ENCODE measurements around the gene ARPC1B. TPM values are rescaled to one million over a fixed set of nuclear protein-coding genes. Genes with fewer than 3 reads are reported as not detected.
"Not testable (repeated sequence)": the region's sequence is repeated elsewhere in the genome, so short reads cannot be mapped to it uniquely, and the experiment has no call there.

ARPC1B gene
- total and polyA plus RNA-seq, 3 donors from 2014 or later: 50.5 to 64.9 (median 64.6) TPM

GRCh38 chr7:99331002-99331401 lies 43.5 kb upstream of the ARPC1B start:
- WGBS, 2 donors: 87 to 88% methylated on average over 2 of the region's 2 CpGs
- Histone ChIP-seq H3K27me3 (no peaks in the 10 kb centered on the region), H3K4me3 (no peak overlapping the region), H3K27ac (no peak overlapping the region), H3K4me1 (peaks cover 25% of the 10 kb centered on the region), H3K9me3 (no peaks in the 10 kb centered on the region), H3K36me3 (ENCODE audit: low read depth, missing control alignments) (no peaks in the 10 kb centered on the region)
- no peak for DNase-seq
- TF ChIP-seq POLR2A (IDR thresholded peaks at IDR 0.05) (no peak), CTCF (IDR thresholded peaks at IDR 0.05) (no peak)
- intact Hi-C loops (cut with DNase I; ENCODE audit: low total_unique reads): no loop called here

GRCh38 chr7:99339595-99339994 lies 34.9 kb upstream of the ARPC1B start:
- WGBS, 2 donors: 91 to 97% methylated on average over 3 of the region's 3 CpGs
- H3K9me3 ChIP-seq: no peaks in the 10 kb centered on the region
- H3K4me1 ChIP-seq: no peaks in the 10 kb centered on the region
- no peak overlapping the region for H3K27ac ChIP-seq
- H3K27me3 ChIP-seq: no peaks in the 10 kb centered on the region
- intact Hi-C loops (cut with DNase I; ENCODE audit: low total_unique reads): no loop called here
- no peak for DNase-seq
- TF ChIP-seq POLR2A (IDR thresholded peaks at IDR 0.05) (no peak), CTCF (IDR thresholded peaks at IDR 0.05) (no peak)
- no peaks in the 10 kb centered on the region for H3K36me3 ChIP-seq (ENCODE audit: low read depth, missing control alignments)
- no peak overlapping the region for H3K4me3 ChIP-seq

GRCh38 chr7:99340659-99341058 lies 33.9 kb upstream of the ARPC1B start:
- no peaks in the 10 kb centered on the region for H3K36me3 ChIP-seq (ENCODE audit: low read depth, missing control alignments)
- DNase-seq: no peak
- no peaks in the 10 kb centered on the region for H3K9me3 ChIP-seq
- no peaks in the 10 kb centered on the region for H3K4me1 ChIP-seq
- intact Hi-C loops (cut with DNase I; ENCODE audit: low total_unique reads): no loop called here
- no peak for TF ChIP-seq POLR2A (IDR thresholded peaks at IDR 0.05)
- 61 to 75% methylated on average over 3 of the region's 3 CpGs for WGBS, 2 donors
- H3K27me3 ChIP-seq: no peaks in the 10 kb centered on the region
- no peak overlapping the region for H3K4me3 ChIP-seq
- peak overlapping the region; percentile 33 to 79 for H3K27ac ChIP-seq

GRCh38 chr7:99344061-99344647 lies 30.4 kb upstream of the ARPC1B start:
- intact Hi-C loops (cut with DNase I; ENCODE audit: low total_unique reads): no loop called here

GRCh38 chr7:99350641-99351040 lies 23.9 kb upstream of the ARPC1B start:
- WGBS, 2 donors: 95 to 97% methylated on average over 3 of the region's 3 CpGs

More at GRCh38 chr7:99344061-99344647, 30.4 kb upstream of the ARPC1B start:
- H3K27ac ChIP-seq: no peak overlapping the region
- DNase-seq: no peak
- no peaks in the 10 kb centered on the region for H3K36me3 ChIP-seq (ENCODE audit: low read depth, missing control alignments)
- 94 to 95% methylated on average over 13 of the region's 13 CpGs for WGBS, 2 donors
- no peaks in the 10 kb centered on the region for H3K27me3 ChIP-seq
- H3K4me1 ChIP-seq: no peaks in the 10 kb centered on the region
- H3K4me3 ChIP-seq: no peak overlapping the region
- TF ChIP-seq CTCF (IDR thresholded peaks at IDR 0.05) (no peak), POLR2A (IDR thresholded peaks at IDR 0.05) (no peak)
- H3K9me3 ChIP-seq: no peaks in the 10 kb centered on the region

GRCh38 chr7:99352247-99352646 lies 22.3 kb upstream of the ARPC1B start:
- intact Hi-C loops (cut with DNase I; ENCODE audit: low total_unique reads): no loop called here
- Histone ChIP-seq H3K27me3 (no peaks in the 10 kb centered on the region), H3K4me3 (no peak overlapping the region), H3K4me1 (no peaks in the 10 kb centered on the region), H3K9me3 (no peaks in the 10 kb centered on the region), H3K36me3 (ENCODE audit: low read depth, missing control alignments) (no peaks in the 10 kb centered on the region), H3K27ac (no peak overlapping the region)
- no peak for TF ChIP-seq POLR2A (IDR thresholded peaks at IDR 0.05)
- WGBS, 2 donors: 93 to 94% methylated on average over 4 to 5 of the region's 5 CpGs
- DNase-seq: no peak

More at GRCh38 chr7:99350641-99351040, 23.9 kb upstream of the ARPC1B start:
- H3K4me1 ChIP-seq; H3K9me3 ChIP-seq; DNase-seq; H3K27ac ChIP-seq; H3K4me3 ChIP-seq; H3K27me3 ChIP-seq; intact Hi-C loops (cut with DNase I; ENCODE audit: low total_unique reads); H3K36me3 ChIP-seq (ENCODE audit: low read depth, missing control alignments): not testable (repeated sequence)
